A673 (cell line): ENCODE data around the gene PIK3AP1.

Experiments
- EZH2 ChIP-seq: fragments of 200-600 bp; sonication (generic); IDR thresholded peaks from 2 replicates; pipeline ENCODE4 v1.6.1; 2017; ENCODE audit warnings: borderline replicate concordance, low read depth, mild to moderate bottlenecking, mixed read lengths, antibody characterized with exemption, low read length; ENCODE audit not compliant: poor library complexity, severe bottlenecking
- TF ChIP-seq, protein P1 (sequence below): fragments of 300-800, 200-600 bp; sonication (generic); conservative IDR thresholded peaks from 2 replicates; pipeline ENCODE4 v1.5.1; 2017; ENCODE audit warnings: low read depth, mild to moderate bottlenecking, antibody characterized with exemption, low read length, moderate library complexity, mixed read lengths

DNA sequence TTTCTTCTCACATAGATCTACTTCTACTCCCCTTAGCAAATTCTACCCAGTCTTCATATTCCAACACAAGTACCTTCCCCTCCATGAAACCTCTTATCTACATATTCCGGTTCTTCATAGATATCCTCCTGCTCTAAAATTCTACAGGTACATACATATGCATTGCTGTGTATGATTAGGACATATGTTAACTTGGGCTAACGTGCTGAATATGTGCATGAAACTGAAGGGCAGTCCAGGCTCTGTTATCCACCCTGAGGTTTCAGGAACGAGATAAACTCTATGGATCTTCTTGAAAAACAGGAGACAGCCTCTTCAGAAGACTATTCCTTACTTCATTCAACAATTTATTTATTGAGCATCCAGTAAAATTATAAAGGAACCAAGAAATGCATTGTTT, 165.0 kb downstream of the PIK3AP1 start:
- TF ChIP-seq, protein P1, sequence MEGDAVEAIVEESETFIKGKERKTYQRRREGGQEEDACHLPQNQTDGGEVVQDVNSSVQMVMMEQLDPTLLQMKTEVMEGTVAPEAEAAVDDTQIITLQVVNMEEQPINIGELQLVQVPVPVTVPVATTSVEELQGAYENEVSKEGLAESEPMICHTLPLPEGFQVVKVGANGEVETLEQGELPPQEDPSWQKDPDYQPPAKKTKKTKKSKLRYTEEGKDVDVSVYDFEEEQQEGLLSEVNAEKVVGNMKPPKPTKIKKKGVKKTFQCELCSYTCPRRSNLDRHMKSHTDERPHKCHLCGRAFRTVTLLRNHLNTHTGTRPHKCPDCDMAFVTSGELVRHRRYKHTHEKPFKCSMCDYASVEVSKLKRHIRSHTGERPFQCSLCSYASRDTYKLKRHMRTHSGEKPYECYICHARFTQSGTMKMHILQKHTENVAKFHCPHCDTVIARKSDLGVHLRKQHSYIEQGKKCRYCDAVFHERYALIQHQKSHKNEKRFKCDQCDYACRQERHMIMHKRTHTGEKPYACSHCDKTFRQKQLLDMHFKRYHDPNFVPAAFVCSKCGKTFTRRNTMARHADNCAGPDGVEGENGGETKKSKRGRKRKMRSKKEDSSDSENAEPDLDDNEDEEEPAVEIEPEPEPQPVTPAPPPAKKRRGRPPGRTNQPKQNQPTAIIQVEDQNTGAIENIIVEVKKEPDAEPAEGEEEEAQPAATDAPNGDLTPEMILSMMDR, result no peak
- no peak for TF ChIP-seq EZH2
